Esophagus muscularis mucosa (tissue), 4 donors: ENCODE measurements around the gene IFT81. TPM values are rescaled to one million over a fixed set of nuclear protein-coding genes. Genes with fewer than 3 reads are reported as not detected.
"Not testable (repeated sequence)": the region's sequence is repeated elsewhere in the genome, so short reads cannot be mapped to it uniquely, and the experiment has no call there.

Experiments
- DNase-seq: peaks from one replicate; pipeline ENCODE4 v3.0.0-alpha.2; 2017; ENCODE audit errors: extremely low spot score
- H3K27ac ChIP-seq, 4 donors: fragments of 200-600 bp; sonication (generic); replicated peaks in 1 of 4; 1 replicate in 3 of 4; 2 replicates in 1 of 4; pipeline ENCODE4 v1.5.1; 2016 to 2019; ENCODE audit warnings: mild to moderate bottlenecking in 1 of 4
- H3K27me3 ChIP-seq, 4 donors: fragments of 200-600 bp; sonication (generic); one replicate each; pipeline versions ENCODE4 v1.5.1 to v1.6.0; 2016 to 2019
- H3K36me3 ChIP-seq, 4 donors: fragments of 200-600 bp; sonication (generic); one replicate each; pipeline ENCODE4 v1.5.1; 2016 to 2019
- H3K4me1 ChIP-seq, 4 donors: fragments of 200-600 bp; sonication (generic); one replicate each; pipeline ENCODE4 v1.5.1; 2016 to 2019
- H3K4me3 ChIP-seq, 4 donors: fragments of 200-600 bp; sonication (generic); 1 replicate in 2 of 4; 2 replicates in 2 of 4; pipeline ENCODE4 v1.5.1; 2016 to 2019; ENCODE audit warnings: mild to moderate bottlenecking in 4 of 4, moderate library complexity in 1 of 4
- H3K9me3 ChIP-seq, 4 donors: fragments of 200-600 bp; sonication (generic); 1 replicate in 3 of 4; 2 replicates in 1 of 4; pipeline ENCODE4 v1.5.1; 2016 to 2019
- EP300 ChIP-seq: sonication (generic); formaldehyde crosslinking; IDR thresholded peaks from one replicate; pipeline ENCODE4 v1.6.1; 2017; ENCODE audit warnings: antibody characterized with exemption
- POLR2A ChIP-seq: fragments of 450-650 bp; IDR thresholded peaks from one replicate; pipeline ENCODE4 v1.6.1; 2017; ENCODE audit warnings: antibody characterized with exemption, moderate library complexity, mild to moderate bottlenecking, low read depth
- POLR2AphosphoS5 ChIP-seq, 2 donors: sonication (generic); formaldehyde crosslinking; IDR thresholded peaks; one replicate each; pipeline ENCODE4 v1.6.1; 2017; ENCODE audit warnings: antibody characterized with exemption in 2 of 2
- WGBS: methylation state at CpG from one replicate; pipeline ENCODE4 v1.1.5; 2018; 5-methylcytosine and 5-hydroxymethylcytosine counted together
- intact Hi-C: fragments of 100-400 bp; cut with DNase I; formaldehyde crosslinking; loops from one replicate; pipeline ENCODE4 v1.15.1; 2023
- total RNA-seq, 4 donors: library from RNA; depleted of rRNA; stranded (reverse); fragments of >200 nt; gene quantifications; one replicate each; pipeline versions ENCODE4 v1.1.0 to v1.2.1, GENCODE V29; 2016
- TF ChIP-seq, protein P1 (sequence below), 3 experiments: fragments of 200-600 bp in 2 of 3; fragments of 450-650 bp in 1 of 3; sonication (generic) in 2 of 3; IDR thresholded peaks; one replicate each; pipeline ENCODE4 v1.5.1; 2017 to 2019; ENCODE audit warnings: antibody characterized with exemption in 3 of 3, mild to moderate bottlenecking in 2 of 3, moderate library complexity in 1 of 3

Gene IFT81
- total RNA-seq, 4 donors from 2014 or later, result 15.1 to 27.4 (median 15.9) TPM

GRCh38 chr12:110201995-110202394 is 77.8 kb downstream of the IFT81 start:
- no peaks in the 10 kb centered on the region for H3K9me3 ChIP-seq
- WGBS, result 89% methylated on average over 1 of the region's 1 CpG
- peaks cover 0 to 7% (median 0%) of the 10 kb centered on the region in 4 donors for H3K4me1 ChIP-seq
- no peak for TF ChIP-seq EP300
- TF ChIP-seq, protein P1, sequence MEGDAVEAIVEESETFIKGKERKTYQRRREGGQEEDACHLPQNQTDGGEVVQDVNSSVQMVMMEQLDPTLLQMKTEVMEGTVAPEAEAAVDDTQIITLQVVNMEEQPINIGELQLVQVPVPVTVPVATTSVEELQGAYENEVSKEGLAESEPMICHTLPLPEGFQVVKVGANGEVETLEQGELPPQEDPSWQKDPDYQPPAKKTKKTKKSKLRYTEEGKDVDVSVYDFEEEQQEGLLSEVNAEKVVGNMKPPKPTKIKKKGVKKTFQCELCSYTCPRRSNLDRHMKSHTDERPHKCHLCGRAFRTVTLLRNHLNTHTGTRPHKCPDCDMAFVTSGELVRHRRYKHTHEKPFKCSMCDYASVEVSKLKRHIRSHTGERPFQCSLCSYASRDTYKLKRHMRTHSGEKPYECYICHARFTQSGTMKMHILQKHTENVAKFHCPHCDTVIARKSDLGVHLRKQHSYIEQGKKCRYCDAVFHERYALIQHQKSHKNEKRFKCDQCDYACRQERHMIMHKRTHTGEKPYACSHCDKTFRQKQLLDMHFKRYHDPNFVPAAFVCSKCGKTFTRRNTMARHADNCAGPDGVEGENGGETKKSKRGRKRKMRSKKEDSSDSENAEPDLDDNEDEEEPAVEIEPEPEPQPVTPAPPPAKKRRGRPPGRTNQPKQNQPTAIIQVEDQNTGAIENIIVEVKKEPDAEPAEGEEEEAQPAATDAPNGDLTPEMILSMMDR (IDR thresholded peaks at IDR 0.05), result no peak
- TF ChIP-seq POLR2AphosphoS5 (IDR thresholded peaks at IDR 0.05), result no peak
- no peak for TF ChIP-seq POLR2A
- intact Hi-C loops, result no loop called here
- no peaks in the 10 kb centered on the region for H3K27me3 ChIP-seq
- no peak overlapping the region for H3K4me3 ChIP-seq
- no peak overlapping the region for H3K27ac ChIP-seq
- H3K36me3 ChIP-seq, result peaks cover 15 to 51% (median 24%) of the 10 kb centered on the region in 4 donors
- no peak for DNase-seq

DNA sequence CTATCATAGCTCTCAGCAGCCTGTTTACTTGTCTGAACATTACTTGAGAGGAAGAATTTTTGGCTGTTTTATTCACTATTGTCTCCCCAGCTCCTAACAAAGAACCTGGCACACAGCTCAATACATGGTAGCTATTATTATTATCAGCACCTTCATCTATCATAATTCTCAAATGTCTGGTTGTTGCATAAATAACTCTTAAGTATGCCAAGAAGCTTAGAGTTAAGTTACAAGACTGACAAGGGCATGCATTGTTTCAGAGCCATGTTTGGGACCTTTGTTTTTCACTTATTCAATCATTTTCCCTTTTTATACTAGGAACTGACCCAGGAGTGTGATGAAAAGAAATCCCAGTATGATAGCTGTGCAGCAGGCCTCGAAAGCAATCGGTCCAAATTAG is 79.4 kb downstream of the IFT81 start:
- intact Hi-C loops, result no loop called here
- Histone ChIP-seq H3K4me1 (peaks cover 0 to 7% (median 0%) of the 10 kb centered on the region in 4 donors), H3K27me3 (no peaks in the 10 kb centered on the region), H3K27ac (no peak overlapping the region), H3K9me3 (no peaks in the 10 kb centered on the region), H3K36me3 (peaks cover 15 to 51% (median 24%) of the 10 kb centered on the region in 4 donors), H3K4me3 (no peak overlapping the region)
- DNase-seq, result no peak
- WGBS, result 84% methylated on average over 2 of the region's 2 CpGs
- TF ChIP-seq POLR2AphosphoS5 (IDR thresholded peaks at IDR 0.05) (no peak), EP300 (no peak), POLR2A (no peak)
- TF ChIP-seq, protein P1 (IDR thresholded peaks at IDR 0.05), result no peak

GRCh38 chr12:110205931-110206330 is 81.8 kb downstream of the IFT81 start:
- 98% methylated on average over 2 of the region's 2 CpGs for WGBS
- intact Hi-C loops, result no loop called here
- no peak overlapping the region for H3K4me3 ChIP-seq
- no peaks in the 10 kb centered on the region for H3K27me3 ChIP-seq
- no peak for DNase-seq
- peaks cover 11 to 55% (median 19%) of the 10 kb centered on the region in 4 donors for H3K36me3 ChIP-seq
- TF ChIP-seq POLR2AphosphoS5 (IDR thresholded peaks at IDR 0.05), result no peak
- TF ChIP-seq, protein P1 (IDR thresholded peaks at IDR 0.05), result no peak
- no peaks in the 10 kb centered on the region for H3K4me1 ChIP-seq
- no peak overlapping the region for H3K27ac ChIP-seq
- no peaks in the 10 kb centered on the region for H3K9me3 ChIP-seq

GRCh38 chr12:110211639-110212536 is 87.7 kb downstream of the IFT81 start:
- 93% methylated on average over 10 of the region's 10 CpGs for WGBS
- DNase-seq, result not testable (repeated sequence)

GRCh38 chr12:110217996-110218674 is 94.0 kb downstream of the IFT81 start:
- Histone ChIP-seq H3K27ac (no peak overlapping the region), H3K9me3 (peaks cover 0 to 2% (median 0%) of the 10 kb centered on the region in 4 donors), H3K36me3 (peaks cover 0 to 25% (median 0%) of the 10 kb centered on the region in 4 donors), H3K4me1 (peaks cover 8 to 29% (median 22%) of the 10 kb centered on the region in 4 donors), H3K4me3 (no peak overlapping the region), H3K27me3 (no peaks in the 10 kb centered on the region)
- intact Hi-C loops, result no loop called here
- WGBS, result 78% methylated on average over 7 of the region's 7 CpGs
- TF ChIP-seq POLR2A (no peak), EP300 (no peak), POLR2AphosphoS5 (IDR thresholded peaks at IDR 0.05) (no peak)
- TF ChIP-seq, protein P1 (IDR thresholded peaks at IDR 0.05), result no peak
- no peak for DNase-seq

More at GRCh38 chr12:110211639-110212536, 87.7 kb downstream of the IFT81 start:
- H3K27me3 ChIP-seq, H3K4me3 ChIP-seq, H3K27ac ChIP-seq, H3K9me3 ChIP-seq, intact Hi-C loops: not testable (repeated sequence)
- H3K4me1 ChIP-seq, result peaks cover 0 to 10% (median 2%) of the 10 kb centered on the region in 4 donors
- peaks cover 0 to 34% (median 1%) of the 10 kb centered on the region in 4 donors for H3K36me3 ChIP-seq
